C4-2B (cell line): ENCODE measurements around the gene BTBD1.

Source experiments
- H3K27ac ChIP-seq: fragments of 450-650 bp; 2 replicates; pipeline ENCODE4 v1.5.1; 2017
- ZFX ChIP-seq: fragments of 450-650 bp; IDR thresholded peaks from 2 replicates; pipeline ENCODE4 v1.6.1; 2017
- TF ChIP-seq, protein P1 (sequence below): fragments of 450-650 bp; conservative IDR thresholded peaks from 2 replicates; pipeline ENCODE4 v1.5.1; 2017; ENCODE audit warnings: mild to moderate bottlenecking

BTBD1 gene

DNA sequence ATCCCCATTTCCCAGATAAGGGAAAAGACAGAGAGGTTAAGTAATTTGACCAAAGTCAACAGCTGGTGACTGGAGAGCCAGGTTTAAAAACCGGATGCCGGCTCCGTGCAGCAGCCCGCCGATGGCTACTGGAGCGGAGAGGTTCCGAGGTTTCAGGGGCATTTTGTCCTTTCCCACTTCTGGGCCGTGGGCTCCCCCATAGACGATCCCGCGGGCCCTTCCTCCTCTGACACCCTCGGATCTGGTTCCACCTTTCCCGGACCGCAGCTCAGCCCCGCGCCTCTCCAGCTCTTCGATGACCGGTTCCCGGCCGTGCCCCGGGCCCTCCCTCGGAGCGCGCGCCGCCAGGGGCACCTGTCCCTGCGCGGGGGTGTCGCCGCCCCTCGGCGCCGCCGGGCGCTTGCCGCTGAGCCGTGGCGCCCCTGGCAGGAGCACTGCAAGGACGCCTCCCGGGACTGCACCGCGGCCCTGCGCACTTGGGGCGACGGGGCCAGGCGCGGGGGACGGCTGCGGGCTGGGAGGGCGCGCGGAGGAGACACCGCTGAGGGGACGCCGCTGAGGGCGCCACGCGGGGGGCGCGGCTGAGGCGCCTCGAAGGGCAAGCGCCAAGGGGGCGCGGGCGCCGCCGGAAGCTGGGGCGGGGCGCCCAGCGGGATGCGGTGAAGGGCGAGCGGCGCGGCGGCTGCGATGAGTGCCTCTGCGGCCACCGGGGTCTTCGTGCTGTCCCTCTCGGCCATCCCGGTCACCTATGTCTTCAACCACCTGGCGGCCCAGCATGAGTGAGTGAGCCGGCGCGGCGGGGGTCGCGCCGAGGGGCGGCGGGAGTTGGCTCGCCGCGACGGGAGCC is 40.2 kb upstream of the BTBD1 start, which contains the start of gene TM6SF1:
Gene TM6SF1 (plus strand): TSS at position 652 of the 847 bp plus-strand sequence. CDS start 36 bp downstream, at position 688.
- TF ChIP-seq ZFX = no peak
- TF ChIP-seq, protein P1, sequence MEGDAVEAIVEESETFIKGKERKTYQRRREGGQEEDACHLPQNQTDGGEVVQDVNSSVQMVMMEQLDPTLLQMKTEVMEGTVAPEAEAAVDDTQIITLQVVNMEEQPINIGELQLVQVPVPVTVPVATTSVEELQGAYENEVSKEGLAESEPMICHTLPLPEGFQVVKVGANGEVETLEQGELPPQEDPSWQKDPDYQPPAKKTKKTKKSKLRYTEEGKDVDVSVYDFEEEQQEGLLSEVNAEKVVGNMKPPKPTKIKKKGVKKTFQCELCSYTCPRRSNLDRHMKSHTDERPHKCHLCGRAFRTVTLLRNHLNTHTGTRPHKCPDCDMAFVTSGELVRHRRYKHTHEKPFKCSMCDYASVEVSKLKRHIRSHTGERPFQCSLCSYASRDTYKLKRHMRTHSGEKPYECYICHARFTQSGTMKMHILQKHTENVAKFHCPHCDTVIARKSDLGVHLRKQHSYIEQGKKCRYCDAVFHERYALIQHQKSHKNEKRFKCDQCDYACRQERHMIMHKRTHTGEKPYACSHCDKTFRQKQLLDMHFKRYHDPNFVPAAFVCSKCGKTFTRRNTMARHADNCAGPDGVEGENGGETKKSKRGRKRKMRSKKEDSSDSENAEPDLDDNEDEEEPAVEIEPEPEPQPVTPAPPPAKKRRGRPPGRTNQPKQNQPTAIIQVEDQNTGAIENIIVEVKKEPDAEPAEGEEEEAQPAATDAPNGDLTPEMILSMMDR = no peak
- H3K27ac ChIP-seq = no peak within 1 kb of the TSS

DNA sequence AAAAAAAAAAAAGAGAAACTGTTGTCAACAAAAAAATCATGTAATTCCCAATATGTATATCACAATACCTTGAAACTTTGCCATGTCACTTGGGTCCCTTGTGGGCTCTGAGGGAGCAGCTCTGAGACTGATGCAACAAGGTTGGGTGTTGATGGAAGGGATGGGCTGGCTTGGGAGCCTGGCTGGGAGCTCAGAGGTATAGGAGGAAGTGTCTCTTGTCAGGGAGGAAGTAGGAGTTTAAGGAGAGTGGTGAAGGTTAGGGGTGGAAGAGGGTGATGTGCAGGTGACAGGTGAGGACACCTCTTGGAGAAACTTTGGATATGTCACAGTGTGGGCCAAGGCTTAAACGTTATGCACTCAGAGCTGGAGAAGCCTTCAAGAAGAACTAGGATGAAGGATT is 38.4 kb upstream of the BTBD1 start:
- TF ChIP-seq, protein P1 = no peak
- TF ChIP-seq ZFX = no peak
- no peak overlapping the region for H3K27ac ChIP-seq

DNA sequence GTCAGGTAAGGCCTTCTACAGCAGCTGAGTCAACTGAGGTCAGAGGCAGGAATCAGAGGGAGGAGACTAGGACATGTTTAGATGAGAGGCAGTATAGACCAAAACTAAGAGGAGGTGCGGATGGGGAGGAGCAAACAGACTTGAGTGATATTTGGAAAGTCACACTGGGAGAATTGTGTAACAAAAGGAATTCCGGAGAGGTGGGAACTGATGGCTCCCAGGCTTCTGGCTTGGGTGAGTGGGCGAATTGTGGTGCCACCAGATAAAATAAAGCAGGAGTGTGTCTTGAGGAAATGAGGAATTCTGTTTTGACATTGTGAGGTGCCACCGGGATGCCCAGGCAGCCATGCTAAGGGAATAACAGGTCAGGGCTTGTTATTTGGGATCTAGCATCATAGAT is 37.1 kb upstream of the BTBD1 start:
- no peak for TF ChIP-seq ZFX
- TF ChIP-seq, protein P1 = no peak
- H3K27ac ChIP-seq = no peak overlapping the region

- H3K27ac ChIP-seq = no peak overlapping the region
- TF ChIP-seq ZFX = no peak
- TF ChIP-seq, protein P1 = no peak
Observed at GRCh38 chr15:83102346-83102745, 35.3 kb upstream of the BTBD1 start.

DNA sequence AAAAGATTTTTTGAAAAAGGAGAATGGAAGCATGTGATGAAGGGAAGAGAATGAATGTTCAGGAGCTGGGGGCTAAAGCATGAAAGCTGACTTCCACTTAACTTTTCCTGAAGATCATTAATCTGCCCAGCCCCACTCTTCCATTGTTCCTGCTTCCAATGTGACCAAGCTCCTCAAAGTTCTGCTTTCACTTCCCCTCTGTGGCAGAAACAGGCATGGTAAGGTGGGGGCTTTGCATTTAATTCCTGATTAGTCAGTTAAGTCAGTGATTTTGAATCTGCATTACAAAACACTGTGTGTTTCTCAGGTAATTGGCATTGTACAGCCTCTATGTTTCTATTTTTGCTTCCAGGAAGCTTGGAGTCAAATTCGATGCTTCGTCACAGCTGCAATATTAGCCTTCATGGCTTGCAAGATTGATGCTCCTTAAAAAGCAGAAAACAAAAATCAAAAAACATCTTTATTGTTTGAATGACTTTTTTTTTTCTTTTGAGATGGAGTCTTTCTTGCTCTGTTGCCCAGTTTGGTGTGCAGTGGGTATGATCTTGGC is 33.1 kb upstream of the BTBD1 start:
- H3K27ac ChIP-seq = no peak overlapping the region

DNA sequence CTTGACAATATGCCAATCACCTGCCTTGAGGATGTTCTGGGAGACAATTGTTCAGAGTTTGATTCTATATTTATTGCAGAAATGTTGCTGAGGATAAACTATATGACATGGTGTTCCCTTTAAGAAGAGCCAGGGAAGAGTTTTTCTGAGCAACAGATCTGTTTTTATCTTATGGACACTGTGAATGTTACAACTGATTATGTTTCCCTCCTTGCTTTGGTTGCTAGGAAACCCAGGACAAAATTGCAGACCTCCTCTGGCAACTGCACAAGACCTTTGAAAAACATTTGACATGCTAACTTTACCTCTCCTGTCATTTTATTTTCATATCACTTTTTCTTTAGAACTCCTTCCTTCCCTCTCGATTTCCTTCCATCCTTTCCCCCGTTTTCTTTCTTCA is 32.2 kb upstream of the BTBD1 start:
- TF ChIP-seq, protein P1 = no peak
- TF ChIP-seq ZFX = no peak
- no peak overlapping the region for H3K27ac ChIP-seq

More for the DNA sequence above, 33.1 kb upstream of the BTBD1 start:
- TF ChIP-seq, protein P1 = no peak
- TF ChIP-seq ZFX = no peak

GRCh38 chr15:83098079-83098478 is 31.0 kb upstream of the BTBD1 start:
- TF ChIP-seq ZFX = no peak
- TF ChIP-seq, protein P1 = no peak
- H3K27ac ChIP-seq = no peak overlapping the region
